ENCODE data around the gene NEK9. TPM values are rescaled to one million over a fixed set of nuclear protein-coding genes. Genes with fewer than 3 reads are reported as not detected.

The NEK9 gene
- total and polyA plus RNA-seq, 2 donors (not counting 3 experiments of a cell fraction or from before 2014, with no cell fraction given): 22.1 to 65.1 TPM

DNA sequence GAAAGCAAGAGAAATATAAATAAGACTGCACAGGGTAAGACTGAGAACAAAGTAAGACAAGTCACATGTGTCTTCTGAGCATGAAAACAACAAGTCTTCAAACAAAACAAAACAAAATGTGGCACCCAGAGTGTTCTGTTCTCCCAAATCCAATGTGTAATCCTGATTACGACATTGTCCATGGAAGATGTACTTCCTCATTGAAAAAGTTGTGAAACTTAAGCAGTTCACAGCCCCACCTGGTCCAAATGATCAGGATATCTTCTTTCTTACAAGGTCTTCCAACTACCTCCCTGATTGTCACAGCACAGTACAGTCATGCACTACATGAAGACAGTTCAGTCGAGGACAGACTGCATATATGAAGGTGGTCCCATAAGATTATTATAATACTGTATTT lies 23.3 kb upstream of the NEK9 start:
- Histone ChIP-seq H3K9me1 (replicated peaks; ENCODE audit: control insufficient read depth, extremely low read depth, insufficient read depth, low read length) (no peaks in the 10 kb centered on the region), H3K4me1 (ENCODE audit: control insufficient read depth, extremely low read depth, insufficient read depth, low read length) (no peaks in the 10 kb centered on the region), H3K27ac (ENCODE audit: insufficient read depth, low read depth, low read length) (no peak overlapping the region), H2AFZ (ENCODE audit: low read depth, low read length) (no peak overlapping the region), H3K9me3 (replicated peaks; ENCODE audit: control insufficient read depth, insufficient read depth, low read length) (no peaks in the 10 kb centered on the region), H3K36me3 (ENCODE audit: control insufficient read depth in 2 of 2, extremely low read depth in 1 of 2, insufficient read depth in 2 of 2, low read length in 2 of 2) (peaks cover 5 to 9% of the 10 kb centered on the region in 2 experiments), H4K20me1 (replicated peaks; ENCODE audit: control insufficient read depth, extremely low read depth, insufficient read depth, low read length) (no peaks in the 10 kb centered on the region), H3K27me3 (ENCODE audit: control insufficient read depth in 2 of 2, insufficient read depth in 2 of 2, low read length in 2 of 2) (no peaks in the 10 kb centered on the region), H3K9ac (replicated peaks; ENCODE audit: extremely low read depth, insufficient read depth, low read length) (no peak overlapping the region), H3K79me2 (ENCODE audit: control insufficient read depth, insufficient read depth, low read length) (peaks cover 48% of the 10 kb centered on the region), H3K4me3 (replicated peaks in 1 of 3; ENCODE audit: insufficient read depth in 1 of 3, low read depth in 1 of 3, low read length in 3 of 3) (no peak overlapping the region), H3K4me2 (ENCODE audit: insufficient read depth, low read length) (no peak overlapping the region)
- ChIA-PET POLR2A (no interaction called here), CTCF (no interaction called here)
- BruUV-seq (replicated peaks): no TSS peak
- intact Hi-C loops (cut with micrococcal nuclease): no loop called here
- TF ChIP-seq FOS (IDR thresholded peaks at IDR 0.05; ENCODE audit: borderline replicate concordance, insufficient read depth, low read length) (no peak), MAX (IDR thresholded peaks at IDR 0.05; ENCODE audit: insufficient read depth, insufficient read length) (no peak)
- DNase-seq (ENCODE audit: low read depth, low spot score): no peak
- dilution Hi-C loops (cut with MboI; ENCODE audit: extremely low pct_ligation_motif_present, low sequenced_read_pairs): no loop called here
- no peak for FAIRE-seq

DNA sequence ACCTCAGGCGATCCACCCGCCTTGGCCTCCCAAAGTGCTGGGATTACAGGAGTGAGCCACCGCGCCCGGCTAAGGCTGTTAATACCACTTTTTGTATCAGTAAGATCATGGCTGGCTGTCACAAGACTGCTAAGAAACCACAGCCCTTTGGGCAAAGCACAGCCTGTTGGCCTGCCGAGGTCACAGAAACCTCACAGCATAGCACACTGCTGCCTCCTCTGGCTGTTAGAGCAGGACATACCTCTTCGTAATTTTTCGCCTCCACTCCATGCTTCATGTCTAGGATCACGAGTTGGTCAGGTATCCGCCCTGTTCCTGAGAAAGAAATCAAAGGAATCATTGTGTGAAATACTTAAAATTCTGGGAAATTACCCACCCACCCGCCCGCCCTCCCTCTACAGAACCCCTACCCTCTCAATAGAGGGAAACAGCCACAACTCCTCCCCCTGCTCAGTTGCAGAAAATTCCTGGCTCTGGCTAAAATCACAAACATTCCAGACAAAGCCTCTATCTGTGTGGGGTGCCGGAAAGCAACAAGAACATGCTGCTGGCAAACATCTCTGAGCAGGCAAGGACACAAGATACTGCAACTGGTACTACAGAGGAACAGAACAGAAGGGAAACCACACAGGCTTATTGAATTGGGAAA lies 20.7 kb upstream of the NEK9 start:
- H3K9ac ChIP-seq (replicated peaks; ENCODE audit: extremely low read depth, insufficient read depth, low read length): no peak overlapping the region
- no peak overlapping the region for H2AFZ ChIP-seq (ENCODE audit: low read depth, low read length)
- H4K20me1 ChIP-seq (replicated peaks; ENCODE audit: control insufficient read depth, extremely low read depth, insufficient read depth, low read length): no peaks in the 10 kb centered on the region
- dilution Hi-C loops (cut with MboI; ENCODE audit: extremely low pct_ligation_motif_present, low sequenced_read_pairs) (loop anchor here (25.0 kb wide), 1 partner anchor 140 kb away; the partner anchor contains the start of gene FOS), intact Hi-C loops (cut with micrococcal nuclease) (no loop called here)
- CTCF ChIA-PET: interaction anchor here (0.8 to 1.1 kb wide), 3 partner anchors 111 to 129 kb away, joined by 3 to 4 read pairs (median 3); no protein-coding TSS in a partner anchor
- FAIRE-seq (peak; percentile 71), DNase-seq (ENCODE audit: low read depth, low spot score) (peak; percentile 66)
- POLR2A ChIA-PET: no interaction called here
- H3K9me1 ChIP-seq (replicated peaks; ENCODE audit: control insufficient read depth, extremely low read depth, insufficient read depth, low read length): no peaks in the 10 kb centered on the region
- H3K79me2 ChIP-seq (ENCODE audit: control insufficient read depth, insufficient read depth, low read length): peaks cover 51% of the 10 kb centered on the region
- BruUV-seq (replicated peaks): no TSS peak
- H3K4me2 ChIP-seq (ENCODE audit: insufficient read depth, low read length): no peak overlapping the region
- no peak overlapping the region for H3K4me3 ChIP-seq (replicated peaks in 1 of 3; ENCODE audit: insufficient read depth in 1 of 3, low read depth in 1 of 3, low read length in 3 of 3)
- TF ChIP-seq, protein P1, sequence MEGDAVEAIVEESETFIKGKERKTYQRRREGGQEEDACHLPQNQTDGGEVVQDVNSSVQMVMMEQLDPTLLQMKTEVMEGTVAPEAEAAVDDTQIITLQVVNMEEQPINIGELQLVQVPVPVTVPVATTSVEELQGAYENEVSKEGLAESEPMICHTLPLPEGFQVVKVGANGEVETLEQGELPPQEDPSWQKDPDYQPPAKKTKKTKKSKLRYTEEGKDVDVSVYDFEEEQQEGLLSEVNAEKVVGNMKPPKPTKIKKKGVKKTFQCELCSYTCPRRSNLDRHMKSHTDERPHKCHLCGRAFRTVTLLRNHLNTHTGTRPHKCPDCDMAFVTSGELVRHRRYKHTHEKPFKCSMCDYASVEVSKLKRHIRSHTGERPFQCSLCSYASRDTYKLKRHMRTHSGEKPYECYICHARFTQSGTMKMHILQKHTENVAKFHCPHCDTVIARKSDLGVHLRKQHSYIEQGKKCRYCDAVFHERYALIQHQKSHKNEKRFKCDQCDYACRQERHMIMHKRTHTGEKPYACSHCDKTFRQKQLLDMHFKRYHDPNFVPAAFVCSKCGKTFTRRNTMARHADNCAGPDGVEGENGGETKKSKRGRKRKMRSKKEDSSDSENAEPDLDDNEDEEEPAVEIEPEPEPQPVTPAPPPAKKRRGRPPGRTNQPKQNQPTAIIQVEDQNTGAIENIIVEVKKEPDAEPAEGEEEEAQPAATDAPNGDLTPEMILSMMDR (IDR thresholded peaks at IDR 0.05; ENCODE audit: extremely low read depth in 1 of 2, insufficient read depth in 1 of 2, low read depth in 1 of 2, low read length in 2 of 2): peak; percentile 17 to 60
- no peak for TF ChIP-seq FOS (IDR thresholded peaks at IDR 0.05; ENCODE audit: borderline replicate concordance, insufficient read depth, low read length)
- no peaks in the 10 kb centered on the region for H3K27me3 ChIP-seq (ENCODE audit: control insufficient read depth in 2 of 2, insufficient read depth in 2 of 2, low read length in 2 of 2)
- peak overlapping the region; percentile 22 for H3K27ac ChIP-seq (ENCODE audit: insufficient read depth, low read depth, low read length)
- no peaks in the 10 kb centered on the region for H3K4me1 ChIP-seq (ENCODE audit: control insufficient read depth, extremely low read depth, insufficient read depth, low read length)
- peaks cover 5 to 13% of the 10 kb centered on the region in 2 experiments for H3K36me3 ChIP-seq (ENCODE audit: control insufficient read depth in 2 of 2, extremely low read depth in 1 of 2, insufficient read depth in 2 of 2, low read length in 2 of 2)
- no peaks in the 10 kb centered on the region for H3K9me3 ChIP-seq (replicated peaks; ENCODE audit: control insufficient read depth, insufficient read depth, low read length)
